Astrocyte (in vitro differentiated cells and primary cell): ENCODE results near the gene ARMC9. TPM values are rescaled to one million over a fixed set of nuclear protein-coding genes. Genes with fewer than 3 reads are reported as not detected.

ENCODE experiments used
- DNase-seq: peaks from one replicate; pipeline ENCODE4 v3.0.0-alpha.2; 2010; ENCODE audit warnings: low read depth
- FAIRE-seq: peaks from 2 replicates; lab custom pipeline; 2011; peaks lifted over from hg19 to GRCh38; lab: Jason Lieb, UNC
- H2AFZ ChIP-seq: 2 replicates; pipeline ENCODE4 v1.6.0; 2012; ENCODE audit warnings: low read depth, low read length, inconsistent platforms
- H3K27ac ChIP-seq: 2 replicates; pipeline ENCODE4 v1.5.1; 2011; ENCODE audit warnings: low read depth, low read length, inconsistent platforms
- H3K27me3 ChIP-seq: 2 replicates; pipeline ENCODE4 v1.6.0; 2011; ENCODE audit warnings: low read length, inconsistent platforms; ENCODE audit not compliant: insufficient read depth
- H3K36me3 ChIP-seq: 2 replicates; pipeline ENCODE4 v1.5.1; 2011; ENCODE audit warnings: low read length, inconsistent platforms; ENCODE audit not compliant: insufficient read depth
- H3K4me1 ChIP-seq: 2 replicates; pipeline ENCODE4 v1.5.1; 2011; ENCODE audit warnings: low read length, inconsistent platforms; ENCODE audit not compliant: insufficient read depth
- H3K4me2 ChIP-seq: 2 replicates; pipeline ENCODE4 v1.6.0; 2012; ENCODE audit warnings: low read length, inconsistent platforms
- H3K4me3 ChIP-seq: 2 replicates; pipeline ENCODE4 v1.5.1; 2011; ENCODE audit warnings: low read depth, mild to moderate bottlenecking, low read length, inconsistent platforms; ENCODE audit not compliant: insufficient read depth
- H3K79me2 ChIP-seq: 2 replicates; pipeline ENCODE4 v1.6.0; 2012; ENCODE audit warnings: mild to moderate bottlenecking, low read length, inconsistent platforms; ENCODE audit not compliant: insufficient read depth
- H3K9ac ChIP-seq: 2 replicates; pipeline ENCODE4 v1.6.0; 2012; ENCODE audit warnings: mild to moderate bottlenecking, low read length, inconsistent platforms
- H3K9me3 ChIP-seq: 2 replicates; pipeline ENCODE4 v1.5.1; 2012; ENCODE audit warnings: low read depth, mild to moderate bottlenecking, low read length, inconsistent platforms; ENCODE audit not compliant: insufficient read depth
- H4K20me1 ChIP-seq: 2 replicates; pipeline ENCODE4 v1.6.0; 2012; ENCODE audit warnings: low read length, inconsistent platforms; ENCODE audit not compliant: insufficient read depth
- H3K27ac Mint-ChIP-seq: one replicate; pipeline ENCODE4 v1.8.0; 2021; ENCODE audit warnings: mild to moderate bottlenecking, mixed read lengths; ENCODE audit not compliant: unreplicated experiment
- H3K27me3 Mint-ChIP-seq: one replicate; pipeline ENCODE4 v1.8.0; 2021; ENCODE audit warnings: low read depth, mixed read lengths; ENCODE audit not compliant: unreplicated experiment
- H3K36me3 Mint-ChIP-seq: one replicate; pipeline ENCODE4 v1.8.0; 2021; ENCODE audit warnings: low read depth, mixed read lengths; ENCODE audit not compliant: unreplicated experiment
- H3K4me1 Mint-ChIP-seq: one replicate; pipeline ENCODE4 v1.8.0; 2021; ENCODE audit warnings: low read depth, mixed read lengths; ENCODE audit not compliant: unreplicated experiment
- H3K4me3 Mint-ChIP-seq: one replicate; pipeline ENCODE4 v1.8.0; 2021; ENCODE audit warnings: mild to moderate bottlenecking, moderate library complexity, mixed read lengths; ENCODE audit not compliant: unreplicated experiment
- H3K9me3 Mint-ChIP-seq: one replicate; pipeline ENCODE4 v1.8.0; 2021; ENCODE audit warnings: mild to moderate bottlenecking, mixed read lengths; ENCODE audit not compliant: unreplicated experiment
- CTCF ChIP-seq: IDR thresholded peaks from 2 replicates; pipeline ENCODE4 v1.5.1; 2011; ENCODE audit warnings: low read depth, mild to moderate bottlenecking, inconsistent platforms, low read length, moderate library complexity; ENCODE audit not compliant: insufficient read depth
- EZH2 ChIP-seq: IDR thresholded peaks from 2 replicates; pipeline ENCODE4 v1.6.1; 2012; ENCODE audit warnings: mild to moderate bottlenecking, low read length, inconsistent platforms; ENCODE audit not compliant: insufficient read depth
- total RNA-seq: library from RNA; stranded (reverse); gene quantifications from 2 replicates; pipeline ENCODE4 v1.2.1, GENCODE V29; 2021

Gene ARMC9
- total RNA-seq, 1 donor from 2014 or later, result 52.4 TPM

- Histone ChIP-seq H3K27ac (no peak overlapping the region), H3K4me1 (peaks cover 21% of the 10 kb centered on the region), H3K9ac (no peak overlapping the region), H2AFZ (no peak overlapping the region), H3K4me3 (no peak overlapping the region), H3K4me2 (no peak overlapping the region), H3K27me3 (no peaks in the 10 kb centered on the region), H3K9me3 (no peaks in the 10 kb centered on the region), H3K79me2 (no peaks in the 10 kb centered on the region), H3K36me3 (peaks cover 7% of the 10 kb centered on the region), H4K20me1 (no peaks in the 10 kb centered on the region)
- no peak for FAIRE-seq
- Mint-ChIP-seq H3K36me3 (peaks cover 25% of the 10 kb centered on the region), H3K27me3 (no peaks in the 10 kb centered on the region), H3K4me1 (peaks cover 20% of the 10 kb centered on the region), H3K4me3 (no peak overlapping the region), H3K27ac (no peak overlapping the region), H3K9me3 (no peaks in the 10 kb centered on the region)
- TF ChIP-seq CTCF (no peak), EZH2 (no peak)
- no peak for DNase-seq
Measured at GRCh38 chr2:231295363-231295655, 96.9 kb downstream of the ARMC9 start.

GRCh38 chr2:231296401-231296974 lies 98.1 kb downstream of the ARMC9 start:
- FAIRE-seq, result no peak
- TF ChIP-seq EZH2 (no peak), CTCF (no peak)
- Histone ChIP-seq H3K27me3 (no peaks in the 10 kb centered on the region), H3K36me3 (peaks cover 7% of the 10 kb centered on the region), H3K4me1 (peaks cover 24% of the 10 kb centered on the region), H3K9me3 (no peaks in the 10 kb centered on the region), H3K4me2 (no peak overlapping the region), H3K27ac (peak overlapping the region; percentile 11), H3K9ac (no peak overlapping the region), H3K79me2 (no peaks in the 10 kb centered on the region), H4K20me1 (no peaks in the 10 kb centered on the region), H2AFZ (no peak overlapping the region), H3K4me3 (no peak overlapping the region)
- Mint-ChIP-seq H3K27ac (no peak overlapping the region), H3K4me3 (peak overlapping the region; percentile 25), H3K9me3 (no peaks in the 10 kb centered on the region), H3K4me1 (peaks cover 20% of the 10 kb centered on the region), H3K36me3 (peaks cover 21% of the 10 kb centered on the region), H3K27me3 (no peaks in the 10 kb centered on the region)
- no peak for DNase-seq

GRCh38 chr2:231297108-231297908 lies 98.9 kb downstream of the ARMC9 start:
- no peak overlapping the region for H3K4me3 Mint-ChIP-seq
- H3K27ac ChIP-seq, result no peak overlapping the region
- peaks cover 24% of the 10 kb centered on the region for H3K4me1 ChIP-seq
- no peaks in the 10 kb centered on the region for H3K79me2 ChIP-seq
- no peak overlapping the region for H3K4me2 ChIP-seq
- no peak overlapping the region for H3K9ac ChIP-seq
- peaks cover 19% of the 10 kb centered on the region for H3K36me3 Mint-ChIP-seq
- DNase-seq (peak; percentile 19), FAIRE-seq (no peak)
- H3K27me3 Mint-ChIP-seq, result no peaks in the 10 kb centered on the region
- H3K9me3 Mint-ChIP-seq, result no peaks in the 10 kb centered on the region
- H3K36me3 ChIP-seq, result peaks cover 4% of the 10 kb centered on the region
- H3K4me1 Mint-ChIP-seq, result peaks cover 20% of the 10 kb centered on the region
- TF ChIP-seq EZH2 (no peak), CTCF (peak; percentile 71)
- no peaks in the 10 kb centered on the region for H4K20me1 ChIP-seq
- H3K9me3 ChIP-seq, result no peaks in the 10 kb centered on the region
- no peak overlapping the region for H3K4me3 ChIP-seq
- no peaks in the 10 kb centered on the region for H3K27me3 ChIP-seq
- H2AFZ ChIP-seq, result no peak overlapping the region
- H3K27ac Mint-ChIP-seq, result no peak overlapping the region
